ENCODE measurements around the gene PDE4A. TPM values are rescaled to one million over a fixed set of nuclear protein-coding genes. Genes with fewer than 3 reads are reported as not detected.
A peak's percentile ranks its signal among the peaks of the same experiment; 100 is the strongest.

PDE4A gene
- total RNA-seq, 1 donor from 2014 or later, result 20.0 TPM

GRCh38 chr19:10473192-10473591 lies 52.9 kb downstream of the PDE4A start:
- H3K4me3 ChIP-seq, result no peak overlapping the region
- no peak for TF ChIP-seq CTCF (IDR thresholded peaks at IDR 0.05; ENCODE audit: borderline replicate concordance)
- H3K27me3 ChIP-seq (ENCODE audit: low read depth), result no peaks in the 10 kb centered on the region
- intact Hi-C loops (cut with micrococcal nuclease), result no loop called here
- no peak for DNase-seq
- H3K27ac ChIP-seq (replicated peaks), result no peak overlapping the region
- H3K36me3 ChIP-seq, result no peaks in the 10 kb centered on the region
- no peaks in the 10 kb centered on the region for H3K4me1 ChIP-seq
- no peaks in the 10 kb centered on the region for H3K9me3 ChIP-seq (replicated peaks)

- Histone ChIP-seq H3K4me1 (peaks cover 17% of the 10 kb centered on the region), H3K27ac (replicated peaks) (no peak overlapping the region), H3K9me3 (replicated peaks) (no peaks in the 10 kb centered on the region), H3K4me3 (no peak overlapping the region), H3K27me3 (ENCODE audit: low read depth) (no peaks in the 10 kb centered on the region), H3K36me3 (no peaks in the 10 kb centered on the region)
- TF ChIP-seq CTCF (IDR thresholded peaks at IDR 0.05; ENCODE audit: borderline replicate concordance), result no peak
- intact Hi-C loops (cut with micrococcal nuclease), result no loop called here
- no peak for DNase-seq
These were observed 54.7 kb downstream of the PDE4A start for GRCh38 chr19:10474962-10475451.

- Histone ChIP-seq H3K27ac (replicated peaks) (no peak overlapping the region), H3K27me3 (ENCODE audit: low read depth) (no peaks in the 10 kb centered on the region), H3K4me3 (peak overlapping the region; percentile 72), H3K36me3 (no peaks in the 10 kb centered on the region), H3K4me1 (peaks cover 17% of the 10 kb centered on the region), H3K9me3 (replicated peaks) (no peaks in the 10 kb centered on the region)
- no peak for TF ChIP-seq CTCF (IDR thresholded peaks at IDR 0.05; ENCODE audit: borderline replicate concordance)
- intact Hi-C loops (cut with micrococcal nuclease), result no loop called here
- DNase-seq, result no peak
These were observed 58.1 kb downstream of the PDE4A start for GRCh38 chr19:10478476-10478875.

GRCh38 chr19:10478903-10479384 lies 58.6 kb downstream of the PDE4A start:
- H3K4me1 ChIP-seq, result peaks cover 17% of the 10 kb centered on the region
- H3K9me3 ChIP-seq (replicated peaks), result no peaks in the 10 kb centered on the region
- H3K36me3 ChIP-seq, result no peaks in the 10 kb centered on the region
- peak; percentile 89 for TF ChIP-seq CTCF (IDR thresholded peaks at IDR 0.05; ENCODE audit: borderline replicate concordance)
- peak; percentile 92 for DNase-seq
- H3K27ac ChIP-seq (replicated peaks), result peak overlapping the region; percentile 53
- H3K27me3 ChIP-seq (ENCODE audit: low read depth), result no peaks in the 10 kb centered on the region
- peak overlapping the region; percentile 72 for H3K4me3 ChIP-seq
- intact Hi-C loops (cut with micrococcal nuclease), result no loop called here

GRCh38 chr19:10486551-10486950 lies 66.2 kb downstream of the PDE4A start:
- peaks cover 66% of the 10 kb centered on the region for H3K36me3 ChIP-seq
- TF ChIP-seq CTCF (IDR thresholded peaks at IDR 0.05; ENCODE audit: borderline replicate concordance), result no peak
- no peak overlapping the region for H3K27ac ChIP-seq (replicated peaks)
- no peaks in the 10 kb centered on the region for H3K27me3 ChIP-seq (ENCODE audit: low read depth)
- DNase-seq, result no peak
- H3K4me3 ChIP-seq, result no peak overlapping the region
- intact Hi-C loops (cut with micrococcal nuclease), result no loop called here
- no peaks in the 10 kb centered on the region for H3K9me3 ChIP-seq (replicated peaks)
- H3K4me1 ChIP-seq, result peaks cover 7% of the 10 kb centered on the region
